Measurements from ENCODE around the gene WDFY4. TPM values are rescaled to one million over a fixed set of nuclear protein-coding genes. Genes with fewer than 3 reads are reported as not detected.

Gene WDFY4
- total and polyA plus RNA-seq, 8 donors, result 0.15 to 8.0 (median 2.7) TPM

DNA sequence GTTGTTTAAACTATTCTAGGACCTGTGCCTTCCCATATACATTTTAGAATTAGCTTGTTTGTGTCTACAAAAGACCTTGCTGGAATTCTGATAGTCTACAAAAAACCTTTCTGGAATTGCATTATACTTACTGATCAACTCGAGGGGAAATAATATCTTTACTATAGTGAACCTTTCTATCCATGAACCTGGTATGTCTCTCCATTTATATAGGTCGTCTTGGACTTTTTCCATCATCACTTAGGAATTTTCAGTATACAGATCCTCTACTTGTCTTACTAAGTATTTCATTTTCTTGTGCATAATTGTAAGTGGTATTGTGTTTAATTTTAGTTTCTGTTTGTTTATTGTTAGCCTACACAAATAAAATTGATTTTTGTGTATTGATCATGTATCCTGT is 101.1 kb downstream of the WDFY4 start:
- no peak overlapping the region for H3K4me3 ChIP-seq
- intact Hi-C loops (cut with DNase I; ENCODE audit: low total_unique reads), result no loop called here

DNA sequence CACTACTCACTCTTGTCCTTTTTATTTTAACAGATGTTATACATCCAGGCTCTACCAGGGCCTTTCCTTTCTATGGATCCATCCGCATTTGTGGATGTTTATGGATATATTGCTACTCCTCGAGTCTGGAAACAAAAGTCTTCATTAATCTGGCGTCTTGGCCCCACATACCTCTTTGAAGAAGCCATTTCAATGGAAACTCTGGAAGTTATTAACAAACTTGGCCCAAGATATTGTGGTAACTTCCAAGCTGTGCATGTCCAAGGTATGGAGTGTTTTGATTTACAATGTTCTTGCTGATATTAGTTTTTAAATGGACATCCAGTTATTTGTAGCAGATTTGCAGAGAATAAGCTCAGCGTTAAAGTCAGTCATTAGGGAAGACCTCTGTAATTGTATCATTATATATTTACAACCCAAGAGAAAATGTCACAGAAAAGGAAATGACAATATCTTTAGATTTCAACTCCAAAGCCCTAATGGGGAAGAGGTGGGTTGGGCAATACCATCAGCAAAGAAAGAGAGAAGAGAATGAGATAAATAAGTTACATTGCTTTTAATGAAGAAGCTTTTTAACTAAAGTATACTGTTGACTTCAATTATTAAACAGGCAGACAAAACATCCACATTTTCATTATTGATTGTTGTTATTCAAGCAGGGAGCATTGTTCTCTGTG is 102.1 kb downstream of the WDFY4 start:
- TF ChIP-seq POLR2A (IDR thresholded peaks at IDR 0.05) (no peak), EP300 (IDR thresholded peaks at IDR 0.05) (no peak), POLR2AphosphoS5 (IDR thresholded peaks at IDR 0.05) (no peak)
- TF ChIP-seq, protein P1, sequence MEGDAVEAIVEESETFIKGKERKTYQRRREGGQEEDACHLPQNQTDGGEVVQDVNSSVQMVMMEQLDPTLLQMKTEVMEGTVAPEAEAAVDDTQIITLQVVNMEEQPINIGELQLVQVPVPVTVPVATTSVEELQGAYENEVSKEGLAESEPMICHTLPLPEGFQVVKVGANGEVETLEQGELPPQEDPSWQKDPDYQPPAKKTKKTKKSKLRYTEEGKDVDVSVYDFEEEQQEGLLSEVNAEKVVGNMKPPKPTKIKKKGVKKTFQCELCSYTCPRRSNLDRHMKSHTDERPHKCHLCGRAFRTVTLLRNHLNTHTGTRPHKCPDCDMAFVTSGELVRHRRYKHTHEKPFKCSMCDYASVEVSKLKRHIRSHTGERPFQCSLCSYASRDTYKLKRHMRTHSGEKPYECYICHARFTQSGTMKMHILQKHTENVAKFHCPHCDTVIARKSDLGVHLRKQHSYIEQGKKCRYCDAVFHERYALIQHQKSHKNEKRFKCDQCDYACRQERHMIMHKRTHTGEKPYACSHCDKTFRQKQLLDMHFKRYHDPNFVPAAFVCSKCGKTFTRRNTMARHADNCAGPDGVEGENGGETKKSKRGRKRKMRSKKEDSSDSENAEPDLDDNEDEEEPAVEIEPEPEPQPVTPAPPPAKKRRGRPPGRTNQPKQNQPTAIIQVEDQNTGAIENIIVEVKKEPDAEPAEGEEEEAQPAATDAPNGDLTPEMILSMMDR (IDR thresholded peaks at IDR 0.05), result no peak
- WGBS, 5 donors, result 67 to 85% (median 82%) methylated on average over 4 of the region's 4 CpGs
- H3K9me3 ChIP-seq, result no peaks in the 10 kb centered on the region
- no peaks in the 10 kb centered on the region for H3K36me3 ChIP-seq
- intact Hi-C loops (cut with DNase I; ENCODE audit: low total_unique reads), result no loop called here
- peaks cover 0 to 14% (median 0%) of the 10 kb centered on the region in 3 donors for H3K27me3 ChIP-seq
- DNase-seq, result no peak
- H3K27ac ChIP-seq, result no peak overlapping the region
- no peak overlapping the region for H3K4me3 ChIP-seq
- peaks cover 0 to 6% (median 3%) of the 10 kb centered on the region in 4 donors for H3K4me1 ChIP-seq

More for the DNA sequence above, 101.1 kb downstream of the WDFY4 start:
- 56 to 76% (median 63%) methylated on average over 2 of the region's 2 CpGs for WGBS, 5 donors
- no peak overlapping the region for H3K27ac ChIP-seq
- TF ChIP-seq POLR2A (IDR thresholded peaks at IDR 0.05) (no peak), POLR2AphosphoS5 (IDR thresholded peaks at IDR 0.05) (no peak), EP300 (IDR thresholded peaks at IDR 0.05) (no peak)
- TF ChIP-seq, protein P1 (IDR thresholded peaks at IDR 0.05), result no peak
- H3K9me3 ChIP-seq, result no peaks in the 10 kb centered on the region
- H3K27me3 ChIP-seq, result peaks cover 0 to 14% (median 0%) of the 10 kb centered on the region in 3 donors
- no peaks in the 10 kb centered on the region for H3K4me1 ChIP-seq
- no peaks in the 10 kb centered on the region for H3K36me3 ChIP-seq
- no peak for DNase-seq

DNA sequence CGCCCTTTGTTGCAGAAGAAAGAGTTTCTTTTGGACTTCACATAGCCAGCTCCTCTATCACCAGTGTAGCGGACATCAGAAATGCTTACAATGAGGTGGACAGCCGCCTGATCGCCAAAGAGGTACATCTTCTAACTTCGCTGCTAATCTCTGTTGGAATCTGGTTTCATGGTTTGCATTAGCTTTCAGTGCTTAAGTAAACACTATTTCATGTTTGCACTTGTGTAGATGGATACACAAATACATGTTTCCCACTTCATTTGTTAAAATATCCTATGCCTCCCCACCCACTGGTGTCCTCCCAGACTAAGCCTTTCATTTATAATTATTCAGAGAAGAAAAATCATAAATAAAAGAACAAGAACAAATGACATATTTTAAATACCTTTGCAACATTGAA is 103.9 kb downstream of the WDFY4 start:
- Histone ChIP-seq H3K4me1 (peaks cover 0 to 11% (median 3%) of the 10 kb centered on the region in 4 donors), H3K9me3 (no peaks in the 10 kb centered on the region), H3K4me3 (no peak overlapping the region), H3K27ac (no peak overlapping the region), H3K36me3 (no peaks in the 10 kb centered on the region), H3K27me3 (peaks cover 0 to 14% (median 0%) of the 10 kb centered on the region in 3 donors)
- 39 to 61% (median 51%) methylated on average over 5 of the region's 5 CpGs for WGBS, 5 donors
- TF ChIP-seq, protein P1 (IDR thresholded peaks at IDR 0.05), result no peak
- TF ChIP-seq POLR2A (IDR thresholded peaks at IDR 0.05) (no peak), POLR2AphosphoS5 (IDR thresholded peaks at IDR 0.05) (no peak), EP300 (IDR thresholded peaks at IDR 0.05) (no peak)
- intact Hi-C loops (cut with DNase I; ENCODE audit: low total_unique reads), result no loop called here
- no peak for DNase-seq

DNA sequence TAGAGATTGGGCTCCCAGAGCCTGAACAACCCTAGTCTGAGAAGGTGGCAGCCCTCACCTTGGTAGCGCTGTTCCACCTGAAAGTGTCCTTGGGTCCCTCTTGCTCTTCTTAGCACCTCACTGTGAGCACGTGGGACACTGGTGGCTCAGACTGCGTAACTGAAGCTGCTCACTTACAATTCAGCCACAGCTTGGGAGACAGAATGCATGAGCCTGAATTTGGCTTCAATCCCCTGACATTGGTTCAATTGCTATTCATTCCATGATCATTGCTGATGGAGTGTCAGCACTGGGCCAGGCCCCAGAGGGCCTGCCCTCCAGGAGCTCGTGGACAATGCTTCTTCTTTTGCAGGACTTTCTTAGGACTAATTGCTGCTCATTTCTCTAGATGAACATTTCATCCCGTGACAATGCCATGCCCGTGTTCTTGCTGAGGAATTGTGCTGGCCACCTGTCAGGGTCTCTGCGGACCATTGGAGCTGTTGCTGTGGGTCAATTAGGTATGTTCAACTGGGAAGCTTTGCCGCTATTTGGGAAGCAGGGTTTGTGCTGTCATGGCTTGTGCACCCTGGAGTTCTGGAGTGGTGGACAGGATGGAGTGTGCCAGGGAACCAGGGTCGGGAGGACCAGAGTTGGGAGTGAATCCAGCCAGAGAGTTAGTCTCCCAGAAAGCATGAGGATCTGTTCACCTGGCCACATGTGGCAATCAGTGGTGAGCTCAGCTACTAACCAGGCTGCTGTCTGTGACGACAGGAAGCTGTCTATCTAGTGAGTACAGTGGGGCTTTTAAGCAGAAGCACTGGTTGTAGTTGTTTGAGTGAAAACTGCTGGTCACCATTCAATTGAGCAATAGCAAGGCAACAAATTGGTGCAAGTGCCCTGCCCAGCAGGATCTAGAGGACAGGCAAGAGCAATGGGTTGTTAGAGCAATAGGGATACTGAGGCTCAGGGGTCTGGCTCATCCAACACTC is 105.1 kb downstream of the WDFY4 start:
- 79 to 83% (median 82%) methylated on average over 10 of the region's 10 CpGs for WGBS, 5 donors
- TF ChIP-seq EP300 (IDR thresholded peaks at IDR 0.05) (no peak), POLR2AphosphoS5 (IDR thresholded peaks at IDR 0.05) (no peak), POLR2A (IDR thresholded peaks at IDR 0.05) (no peak)
- TF ChIP-seq, protein P1 (IDR thresholded peaks at IDR 0.05), result no peak
- H3K4me1 ChIP-seq, result peaks cover 0 to 11% (median 3%) of the 10 kb centered on the region in 4 donors
- intact Hi-C loops (cut with DNase I; ENCODE audit: low total_unique reads), result no loop called here
- H3K9me3 ChIP-seq, result no peaks in the 10 kb centered on the region
- peaks cover 0 to 14% (median 0%) of the 10 kb centered on the region in 3 donors for H3K27me3 ChIP-seq
- no peak overlapping the region for H3K27ac ChIP-seq
- no peak overlapping the region for H3K4me3 ChIP-seq
- H3K36me3 ChIP-seq, result no peaks in the 10 kb centered on the region
- no peak for DNase-seq
